Activated CD8-positive, alpha-beta memory T cell treated with anti-CD3 and anti-CD28 coated beads, Interleukin-2, amount 50 U/mL, for 24 hours (primary cell): ENCODE results near the gene PRKX.
"Not testable (repeated sequence)": the region's sequence is repeated elsewhere in the genome, so short reads cannot be mapped to it uniquely, and the experiment has no call there.

Experiments
- DNase-seq: peaks from one replicate; pipeline ENCODE4 v3.0.0-alpha.2; 2020; ENCODE audit errors: extremely low read depth

PRKX gene

GRCh38 chrX:3711331-3711917 is 2.0 kb downstream of the PRKX start:
- no peak for DNase-seq

GRCh38 chrX:3707673-3708274 is 5.7 kb downstream of the PRKX start:
- DNase-seq, result not testable (repeated sequence)

- DNase-seq, result no peak
Measured at GRCh38 chrX:3706481-3706880, 7.0 kb downstream of the PRKX start.

- DNase-seq, result not testable (repeated sequence)
Measured at GRCh38 chrX:3703251-3703650, 10.2 kb downstream of the PRKX start.

- DNase-seq, result not testable (repeated sequence)
Measured at GRCh38 chrX:3702095-3702494, 11.4 kb downstream of the PRKX start.

GRCh38 chrX:3701445-3701928 is 12.0 kb downstream of the PRKX start:
- DNase-seq, result not testable (repeated sequence)

- DNase-seq, result no peak
Measured at GRCh38 chrX:3699821-3700381, 13.5 kb downstream of the PRKX start.

GRCh38 chrX:3697701-3698279 is 15.7 kb downstream of the PRKX start:
- DNase-seq, result no peak

- DNase-seq, result no peak
Measured at GRCh38 chrX:3697220-3697684, 16.2 kb downstream of the PRKX start.

- DNase-seq, result no peak
Measured at GRCh38 chrX:3695536-3695935, 17.9 kb downstream of the PRKX start.

GRCh38 chrX:3690140-3690539 is 23.3 kb downstream of the PRKX start:
- no peak for DNase-seq

GRCh38 chrX:3683236-3683635 is 30.2 kb downstream of the PRKX start:
- not testable (repeated sequence) for DNase-seq

GRCh38 chrX:3680459-3680858 is 33.0 kb downstream of the PRKX start:
- no peak for DNase-seq

- no peak for DNase-seq
Measured at GRCh38 chrX:3679669-3680068, 33.8 kb downstream of the PRKX start.

GRCh38 chrX:3678328-3678727 is 35.1 kb downstream of the PRKX start:
- no peak for DNase-seq

- no peak for DNase-seq
Measured at GRCh38 chrX:3674881-3675280, 38.6 kb downstream of the PRKX start.

- no peak for DNase-seq
Measured at GRCh38 chrX:3669841-3670475, 43.5 kb downstream of the PRKX start.

GRCh38 chrX:3666975-3667374 is 46.5 kb downstream of the PRKX start:
- no peak for DNase-seq

GRCh38 chrX:3664921-3665320 is 48.5 kb downstream of the PRKX start:
- DNase-seq, result no peak

GRCh38 chrX:3663576-3664250 is 49.7 kb downstream of the PRKX start:
- not testable (repeated sequence) for DNase-seq

- no peak for DNase-seq
Measured at GRCh38 chrX:3659761-3660160, 53.7 kb downstream of the PRKX start.

GRCh38 chrX:3655181-3655580 is 58.3 kb downstream of the PRKX start:
- DNase-seq, result no peak
